ENCODE measurements around the gene CYTIP.

The CYTIP gene

GRCh38 chr2:157443795-157444640 is at the start of gene CYTIP:
TSS of gene CYTIP (minus strand) at chr2:157444089. CDS start at chr2:157444020, 69 bp downstream.
- peak in 1 of 2 donors; percentile 16 for DNase-seq (ENCODE audit: low read depth in 2 of 2)

DNA sequence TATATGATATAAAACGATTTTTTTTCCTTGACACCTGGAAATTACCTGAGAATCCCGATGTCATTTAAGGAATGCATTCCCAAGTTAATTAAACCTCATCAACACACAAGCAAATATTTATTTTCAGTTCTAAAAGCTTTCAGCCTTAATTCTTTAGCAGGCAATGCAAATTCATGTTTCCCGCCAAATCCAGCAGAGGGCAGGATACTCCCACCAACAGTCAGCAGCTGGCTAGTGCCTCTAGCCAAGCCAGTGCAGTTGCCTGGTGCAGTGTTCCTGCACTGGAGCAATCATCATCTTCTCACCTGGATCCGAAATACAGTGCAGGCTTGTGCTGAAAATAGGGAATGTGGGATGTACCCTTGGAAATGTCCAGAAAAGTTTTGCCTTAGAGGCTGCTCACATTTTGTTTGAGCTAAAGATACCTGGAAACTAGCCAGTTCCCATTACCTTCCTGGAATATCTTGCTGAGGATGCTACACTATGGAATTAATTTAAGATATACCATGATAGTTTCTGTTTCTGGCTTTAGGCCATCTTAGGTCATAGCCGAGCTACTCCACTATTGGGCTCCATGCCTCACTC is 48.4 kb upstream of the CYTIP start:
- DNase-seq (ENCODE audit: low read depth in 2 of 2): peak; percentile 43 to 55

DNA sequence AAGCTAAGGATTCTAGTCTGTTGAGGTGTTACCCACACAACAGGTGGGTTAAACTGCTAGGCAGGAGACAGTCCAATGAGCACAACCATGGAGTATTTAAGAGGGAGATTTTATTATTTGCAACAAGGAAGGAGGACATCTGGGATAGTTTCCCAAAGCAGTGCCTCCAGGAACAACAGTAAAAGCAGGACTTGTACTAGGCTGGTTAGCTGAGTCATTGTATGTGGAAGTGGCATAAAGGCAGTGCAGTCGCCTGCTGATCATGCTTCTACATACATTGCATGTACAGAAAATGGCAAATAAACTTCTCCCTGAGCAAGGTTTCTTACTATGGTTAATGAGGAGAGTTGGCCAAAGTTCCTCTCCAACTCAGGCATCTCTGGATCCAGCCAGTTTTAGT is 46.1 kb upstream of the CYTIP start:
- no peak for DNase-seq (ENCODE audit: low read depth in 2 of 2)

DNA sequence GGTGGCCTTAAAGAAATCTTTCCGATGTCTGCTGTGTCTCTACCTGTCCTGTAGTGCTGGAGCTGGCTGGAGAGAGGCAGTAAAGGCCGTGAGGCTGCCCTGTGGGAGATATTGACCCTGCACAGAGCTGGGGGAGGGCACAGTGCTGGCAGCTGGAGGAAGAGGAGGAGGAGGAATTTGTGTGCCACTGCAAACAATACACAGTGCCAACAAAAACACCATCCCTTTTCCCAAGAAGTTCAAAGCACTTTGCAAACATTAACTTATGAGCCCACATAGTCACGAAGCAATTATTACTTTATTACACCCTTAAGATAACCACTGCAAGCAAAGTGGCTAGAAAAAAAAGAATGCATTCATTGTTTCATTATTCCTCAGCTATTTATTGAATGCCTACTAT is 45.0 kb upstream of the CYTIP start:
- no peak for DNase-seq (ENCODE audit: low read depth in 2 of 2)

DNA sequence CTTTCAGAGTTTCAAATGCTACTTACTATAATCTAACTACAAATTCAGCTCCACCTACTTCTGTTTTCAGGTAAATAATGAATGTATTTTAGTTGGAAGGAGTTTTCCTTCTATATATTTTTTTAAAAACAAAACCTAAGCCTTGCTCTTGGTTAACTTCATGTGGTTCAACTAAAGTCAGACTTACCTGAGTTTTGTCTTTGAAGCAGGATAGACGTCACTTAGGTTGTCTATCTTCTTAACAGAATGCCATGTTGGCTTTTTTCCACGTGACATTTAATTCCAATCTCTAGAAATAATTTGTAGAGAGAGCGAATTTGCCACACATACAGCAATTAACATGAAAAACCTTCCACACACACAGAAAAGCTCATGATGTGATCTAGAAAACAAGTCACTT is 43.9 kb upstream of the CYTIP start:
- no peak for DNase-seq (ENCODE audit: low read depth in 2 of 2)

GRCh38 chr2:157487271-157487610 is 43.4 kb upstream of the CYTIP start:
- no peak for DNase-seq (ENCODE audit: low read depth in 2 of 2)

- no peak for DNase-seq (ENCODE audit: low read depth in 2 of 2)
Observed at GRCh38 chr2:157486596-157487270, 42.8 kb upstream of the CYTIP start.

GRCh38 chr2:157480182-157480961 is 36.5 kb upstream of the CYTIP start:
- no peak for DNase-seq (ENCODE audit: low read depth in 2 of 2)

DNA sequence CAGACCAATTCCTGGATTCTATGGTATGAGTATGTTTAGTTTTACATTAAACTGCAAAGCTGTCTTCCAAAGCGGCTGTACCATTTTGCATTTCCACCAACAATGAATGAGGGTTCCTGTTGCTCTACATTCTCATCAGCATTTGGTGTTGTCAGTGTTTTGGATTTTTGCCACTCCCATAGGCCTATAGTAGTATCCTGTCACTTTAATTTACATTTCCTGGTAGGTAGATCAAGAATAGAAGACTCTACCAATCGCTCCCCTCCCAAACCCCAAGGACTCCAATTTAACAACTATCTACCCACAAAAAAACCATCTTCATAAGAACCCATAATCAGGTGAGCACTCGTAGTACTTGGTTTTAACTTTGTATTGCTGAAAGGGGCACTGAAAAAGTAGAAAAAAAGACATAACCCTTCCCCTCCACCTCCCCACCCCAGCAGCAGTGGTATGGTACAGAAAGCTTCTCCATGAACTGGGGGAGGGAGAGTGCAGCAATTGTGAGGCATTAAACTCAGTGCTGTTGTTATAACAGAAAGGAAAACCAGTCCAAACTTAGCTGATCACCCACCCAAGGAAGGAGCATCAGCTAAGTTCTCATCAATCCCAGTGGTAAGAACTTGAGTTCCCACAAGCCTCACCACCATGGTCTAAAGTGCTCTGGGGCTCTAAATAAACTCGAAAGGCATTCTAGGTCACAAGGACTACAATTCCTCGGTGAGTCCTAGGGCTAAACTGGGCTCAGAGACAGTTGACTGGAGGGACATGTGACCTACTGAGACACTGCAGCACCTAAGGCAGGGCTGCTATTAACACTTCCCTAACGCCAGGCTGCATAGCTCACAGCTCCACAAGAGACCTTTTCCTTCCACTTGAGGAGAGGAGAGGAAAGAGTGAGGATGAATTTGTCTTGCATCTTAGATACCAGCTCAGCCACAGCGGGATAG is 35.5 kb upstream of the CYTIP start:
- DNase-seq (ENCODE audit: low read depth in 2 of 2): no peak

- DNase-seq (ENCODE audit: low read depth in 2 of 2): no peak
Observed at GRCh38 chr2:157477919-157478318, 34.0 kb upstream of the CYTIP start.

- no peak for DNase-seq (ENCODE audit: low read depth in 2 of 2)
Observed at GRCh38 chr2:157476953-157477709, 33.2 kb upstream of the CYTIP start.

DNA sequence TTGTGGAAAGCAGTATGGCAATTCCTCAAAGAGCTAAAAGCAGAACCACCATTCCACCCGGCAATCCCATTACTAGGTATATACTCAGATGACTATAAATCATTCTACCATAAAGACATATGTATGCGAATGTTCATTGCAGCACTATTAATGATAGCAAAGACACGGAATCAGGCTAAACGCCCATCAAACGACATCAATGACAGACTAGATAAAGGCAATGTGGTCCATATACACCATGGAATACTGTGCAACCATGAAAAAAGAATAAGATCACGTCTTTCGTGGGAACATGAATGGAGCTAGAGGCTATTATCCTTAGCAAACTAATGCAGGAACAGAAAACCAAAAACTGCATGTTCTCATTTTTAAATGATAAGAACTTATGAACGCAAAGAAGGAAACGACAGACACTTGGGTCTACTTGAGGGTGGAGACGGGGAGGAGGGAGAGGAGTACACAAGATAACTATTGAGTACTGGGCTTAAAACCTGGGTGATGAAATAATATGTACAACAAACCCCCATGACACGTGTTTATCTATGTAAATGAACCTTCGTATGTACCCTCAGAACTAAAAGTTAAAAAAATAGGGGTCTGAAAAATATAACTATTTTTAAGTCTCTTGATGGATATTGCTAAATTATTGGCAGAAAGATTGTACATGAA is 32.0 kb upstream of the CYTIP start:
- DNase-seq (ENCODE audit: low read depth in 2 of 2): no peak

DNA sequence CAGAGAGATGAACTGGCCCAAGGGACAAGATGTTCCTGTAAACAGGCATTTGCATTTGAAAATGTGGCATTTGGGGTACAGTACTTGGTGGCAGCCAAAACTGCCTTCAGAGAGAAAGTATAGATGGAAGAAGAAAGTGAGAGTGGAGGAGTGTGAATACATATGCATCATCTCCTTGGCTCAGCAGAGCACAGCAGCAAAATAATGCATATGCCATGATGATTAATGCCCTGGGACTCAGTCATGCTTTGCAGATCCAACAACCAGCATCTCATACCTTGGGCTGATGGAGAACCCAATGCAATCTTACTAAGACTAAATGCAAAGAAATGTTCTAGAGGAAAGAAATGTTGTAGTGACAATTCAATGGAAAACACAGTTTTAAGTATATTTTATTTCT is 29.7 kb upstream of the CYTIP start:
- no peak for DNase-seq (ENCODE audit: low read depth in 2 of 2)

GRCh38 chr2:157471078-157471477 is 27.2 kb upstream of the CYTIP start:
- DNase-seq (ENCODE audit: low read depth in 2 of 2): no peak

DNA sequence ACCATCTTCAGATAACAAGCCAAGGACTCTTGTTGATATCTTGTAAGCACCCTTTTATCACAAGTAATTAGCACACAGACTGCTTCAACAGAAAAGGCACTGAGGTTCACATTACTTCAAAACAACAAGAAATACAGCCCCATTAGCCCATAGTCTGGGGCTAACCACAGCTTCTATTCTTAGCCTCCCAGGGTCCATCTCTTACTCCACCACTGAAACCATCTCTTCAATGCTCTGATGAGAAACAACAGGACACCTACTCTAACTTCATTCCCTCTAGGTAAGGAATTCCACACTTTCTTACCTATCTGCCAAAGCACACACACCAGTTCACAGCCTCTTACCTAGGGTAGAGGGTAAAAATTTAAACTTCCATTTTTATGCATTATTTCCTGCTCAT is 26.4 kb upstream of the CYTIP start:
- no peak for DNase-seq (ENCODE audit: low read depth in 2 of 2)

DNA sequence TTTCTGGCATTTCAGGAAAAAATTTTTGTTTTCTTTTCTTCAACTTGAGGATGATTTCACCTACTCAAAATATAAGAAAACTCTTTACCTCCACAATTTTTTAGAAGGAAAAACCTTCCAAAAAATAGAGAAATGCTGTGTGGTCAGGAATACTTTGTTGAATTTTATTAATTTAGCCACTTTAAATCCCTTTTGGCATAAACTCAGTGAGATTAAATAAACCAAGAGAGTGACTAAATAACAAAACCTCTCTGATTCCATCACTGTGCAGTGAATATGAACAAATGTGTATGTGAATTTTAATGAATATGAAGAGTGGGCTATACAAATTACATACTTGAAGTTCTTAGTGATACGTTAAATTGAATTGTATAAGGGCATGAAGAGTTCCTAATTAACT is 25.8 kb upstream of the CYTIP start:
- no peak for DNase-seq (ENCODE audit: low read depth in 2 of 2)

DNA sequence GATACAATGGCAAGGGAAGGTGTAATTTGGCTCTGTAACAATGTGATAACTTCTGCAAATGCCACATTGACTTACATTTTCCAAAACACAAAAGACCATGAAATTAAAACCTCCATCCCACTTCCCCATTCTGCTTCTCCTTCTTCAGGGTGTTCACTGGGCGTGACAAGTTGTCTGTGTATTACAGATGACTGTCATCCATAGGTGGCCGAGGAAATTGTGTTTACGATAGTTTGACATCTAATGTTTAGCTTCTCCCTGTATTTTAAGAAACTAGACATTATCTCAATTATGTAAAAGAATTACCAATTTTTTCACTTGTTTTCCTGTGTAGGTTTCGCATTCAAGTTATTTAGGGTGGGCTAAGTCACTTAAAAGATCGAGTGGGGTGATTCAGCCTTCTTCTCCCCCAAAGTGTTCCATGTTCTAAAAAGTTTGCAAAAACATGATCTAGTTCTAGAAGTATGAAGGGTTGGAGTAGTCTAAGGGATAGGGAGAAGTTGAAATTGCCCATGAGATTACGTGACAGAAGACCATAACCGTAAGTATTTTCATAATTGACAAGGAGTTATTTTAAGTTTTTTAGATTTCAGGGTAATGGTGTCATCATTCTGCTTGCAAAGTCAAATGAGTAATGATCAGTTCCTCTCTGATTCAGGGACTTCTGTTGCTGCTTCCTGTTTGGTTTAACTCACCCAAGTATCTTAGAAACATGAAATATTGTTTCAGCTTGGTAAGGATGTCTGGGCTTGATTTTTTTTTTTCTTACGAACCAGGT is 25.2 kb upstream of the CYTIP start:
- DNase-seq (ENCODE audit: low read depth in 2 of 2): no peak

DNA sequence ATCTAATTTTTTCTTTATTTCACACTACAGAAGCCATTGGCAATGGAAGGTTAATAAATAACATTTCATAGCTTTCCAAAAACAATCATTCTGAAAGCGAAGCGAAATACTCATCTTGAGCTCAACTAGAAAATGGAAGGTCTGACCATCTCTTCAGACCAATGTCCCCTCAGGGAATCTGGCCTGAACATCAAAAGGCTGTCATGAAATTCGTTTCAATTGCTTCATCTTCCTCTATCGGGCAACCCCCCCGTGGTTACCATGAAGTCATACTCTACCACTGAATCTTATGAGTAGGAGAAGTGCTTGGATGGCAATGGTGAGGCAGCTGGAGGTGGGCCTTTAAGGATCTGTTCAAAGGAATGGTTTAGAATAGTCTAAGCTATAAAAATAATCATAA is 22.9 kb upstream of the CYTIP start:
- DNase-seq (ENCODE audit: low read depth in 2 of 2): no peak

- DNase-seq (ENCODE audit: low read depth in 2 of 2): no peak
Observed at GRCh38 chr2:157465554-157465953, 21.7 kb upstream of the CYTIP start.

Measured in stimulated activated CD8-positive, alpha-beta memory T cell treated with anti-CD3 and anti-CD28 coated beads, Interleukin-2, amount 100 ng/mL, for 1 hour (primary cell).